SH-SY5Y (cell line): ENCODE measurements around the gene GRAMD1B.

Source experiments
- GATA2 ChIP-seq: IDR thresholded peaks from 2 replicates; pipeline ENCODE4 v1.6.1; 2011; ENCODE audit warnings: mild to moderate bottlenecking, low read depth, low read length
- GATA3 ChIP-seq: IDR thresholded peaks from 2 replicates; pipeline ENCODE4 v1.6.1; 2011; ENCODE audit warnings: low read depth, mild to moderate bottlenecking, low read length, moderate library complexity

DNA sequence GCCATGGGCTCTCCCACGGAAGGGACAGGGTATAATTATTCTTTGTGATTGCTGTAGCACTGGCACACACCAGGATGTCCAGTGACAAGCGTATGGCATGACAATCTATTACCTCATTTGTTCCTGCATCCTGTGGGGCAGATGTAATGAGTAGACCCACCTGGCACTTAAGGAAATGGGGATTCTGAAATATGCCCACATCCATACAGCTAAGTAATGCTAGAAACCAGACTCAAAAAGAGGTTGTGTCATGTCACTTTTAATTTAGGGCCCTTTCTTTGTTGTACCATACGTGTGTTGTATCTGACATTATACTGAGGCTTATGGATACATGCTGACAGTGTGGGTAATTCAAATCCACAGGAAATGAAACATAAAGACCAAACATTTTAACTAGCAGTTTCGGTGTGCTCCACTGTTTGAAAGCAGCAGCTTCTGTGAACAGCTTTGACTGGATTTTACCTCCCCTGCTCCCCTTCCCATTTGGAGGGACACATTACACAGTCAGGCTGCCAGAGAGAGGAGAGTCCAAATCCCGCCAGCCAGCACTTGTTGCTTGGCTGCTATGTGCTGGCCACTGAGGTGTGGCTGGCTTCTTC lies 21.2 kb downstream of the GRAMD1B start:
- no peak for TF ChIP-seq GATA3
- no peak for TF ChIP-seq GATA2
